GM19455 (cell line): Measurements from ENCODE around the gene VAMP2.
"Not testable (repeated sequence)": the region's sequence is repeated elsewhere in the genome, so short reads cannot be mapped to it uniquely, and the experiment has no call there.

Experiments
- ATAC-seq: cut with Tn5 transposase; IDR thresholded peaks from one replicate; pipeline ENCODE4 v1.9.1; 2021; ENCODE audit not compliant: unreplicated experiment

Gene VAMP2

DNA sequence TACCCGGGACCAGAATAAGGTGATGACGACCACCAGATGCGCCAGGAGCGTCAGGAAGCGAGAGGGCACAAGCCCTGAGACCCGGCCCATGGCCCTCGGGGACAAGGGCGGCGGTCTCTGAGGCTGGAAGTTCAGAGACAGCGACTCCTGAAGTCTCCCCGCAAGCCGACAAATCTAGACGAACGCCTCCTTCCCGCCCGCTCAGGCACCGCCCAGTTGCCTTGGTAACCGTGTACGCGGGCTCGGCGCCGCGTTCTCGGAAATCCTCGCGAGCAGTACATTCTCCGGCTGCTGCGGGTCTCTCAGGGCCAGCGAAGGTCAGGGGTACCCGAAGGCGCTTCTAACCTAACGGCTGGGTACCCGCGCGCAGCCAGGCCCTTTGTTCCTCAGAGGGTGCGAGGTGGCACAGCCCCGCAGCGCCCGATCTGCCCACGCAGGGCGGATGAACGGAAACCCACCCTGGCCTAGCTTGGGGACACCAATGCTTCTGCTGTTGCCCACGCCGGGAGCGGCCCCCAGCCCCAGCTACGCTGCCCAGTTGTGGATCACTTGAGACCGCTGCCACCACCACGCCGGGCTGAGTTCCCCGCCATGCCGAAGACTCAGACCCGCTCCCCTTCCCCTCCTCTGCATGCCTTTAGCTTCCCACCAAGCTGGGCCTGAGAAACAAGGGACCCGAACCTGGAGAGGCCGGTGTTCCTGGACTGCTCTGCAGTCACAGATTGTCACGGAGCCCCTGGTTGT, 13.6 kb upstream of the VAMP2 start, which contains the start of gene TMEM107:
TSS of gene TMEM107 (minus strand) at position 184 of the 744 bp plus-strand sequence. CDS start at position 90, 94 bp downstream.
- peak; percentile 39 for ATAC-seq

DNA sequence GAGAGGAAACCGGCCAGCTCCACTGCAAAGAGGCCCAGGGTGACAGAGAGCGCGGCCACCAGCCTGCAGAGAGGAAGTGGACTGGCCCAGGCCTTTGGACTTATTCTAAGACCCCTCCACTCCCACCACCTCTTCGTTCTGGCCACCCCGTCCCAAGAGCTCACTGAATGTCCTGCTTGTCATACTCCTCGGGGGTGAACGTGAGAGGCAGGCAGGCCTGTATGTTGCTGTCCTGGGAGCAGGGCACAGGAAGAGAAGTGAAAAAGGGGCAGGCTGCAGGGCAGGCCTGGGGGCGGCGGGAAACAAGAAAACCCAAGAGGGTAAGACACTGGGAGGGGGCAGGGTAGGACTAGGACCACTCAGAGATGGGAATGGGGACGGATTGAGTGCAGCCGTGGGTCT, 13.0 kb upstream of the VAMP2 start:
- ATAC-seq = no peak

GRCh38 chr17:8173871-8174322, 11.1 kb upstream of the VAMP2 start:
- ATAC-seq = no peak

- peak; percentile 67 for ATAC-seq
These were observed 10.5 kb upstream of the VAMP2 start for GRCh38 chr17:8173056-8173870.

DNA sequence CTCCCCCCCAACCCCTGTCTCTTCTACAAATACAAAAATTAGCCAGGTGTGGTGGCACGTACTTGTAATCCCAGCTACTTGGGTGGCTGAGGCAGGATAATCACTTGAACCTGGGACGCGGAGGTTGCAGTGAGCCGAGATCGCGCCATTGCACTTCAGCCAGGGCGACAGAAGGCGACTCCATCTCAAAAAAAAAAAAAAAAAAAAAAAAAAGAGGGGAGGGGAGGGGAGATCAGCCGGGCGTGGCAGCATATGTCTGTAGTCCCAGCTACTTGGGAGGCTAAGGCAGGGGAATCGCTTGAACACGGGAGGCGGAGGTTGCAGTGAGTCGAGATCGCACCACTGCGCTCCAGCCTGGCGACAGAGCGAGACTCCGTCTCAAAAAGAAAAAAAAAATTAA, 7.4 kb upstream of the VAMP2 start:
- ATAC-seq = not testable (repeated sequence)

- no peak for ATAC-seq
These were observed 4.8 kb upstream of the VAMP2 start for GRCh38 chr17:8167526-8167925.

GRCh38 chr17:8166731-8167130, 4.0 kb upstream of the VAMP2 start:
- no peak for ATAC-seq

GRCh38 chr17:8164815-8165131, 2.0 kb upstream of the VAMP2 start:
- ATAC-seq = no peak

DNA sequence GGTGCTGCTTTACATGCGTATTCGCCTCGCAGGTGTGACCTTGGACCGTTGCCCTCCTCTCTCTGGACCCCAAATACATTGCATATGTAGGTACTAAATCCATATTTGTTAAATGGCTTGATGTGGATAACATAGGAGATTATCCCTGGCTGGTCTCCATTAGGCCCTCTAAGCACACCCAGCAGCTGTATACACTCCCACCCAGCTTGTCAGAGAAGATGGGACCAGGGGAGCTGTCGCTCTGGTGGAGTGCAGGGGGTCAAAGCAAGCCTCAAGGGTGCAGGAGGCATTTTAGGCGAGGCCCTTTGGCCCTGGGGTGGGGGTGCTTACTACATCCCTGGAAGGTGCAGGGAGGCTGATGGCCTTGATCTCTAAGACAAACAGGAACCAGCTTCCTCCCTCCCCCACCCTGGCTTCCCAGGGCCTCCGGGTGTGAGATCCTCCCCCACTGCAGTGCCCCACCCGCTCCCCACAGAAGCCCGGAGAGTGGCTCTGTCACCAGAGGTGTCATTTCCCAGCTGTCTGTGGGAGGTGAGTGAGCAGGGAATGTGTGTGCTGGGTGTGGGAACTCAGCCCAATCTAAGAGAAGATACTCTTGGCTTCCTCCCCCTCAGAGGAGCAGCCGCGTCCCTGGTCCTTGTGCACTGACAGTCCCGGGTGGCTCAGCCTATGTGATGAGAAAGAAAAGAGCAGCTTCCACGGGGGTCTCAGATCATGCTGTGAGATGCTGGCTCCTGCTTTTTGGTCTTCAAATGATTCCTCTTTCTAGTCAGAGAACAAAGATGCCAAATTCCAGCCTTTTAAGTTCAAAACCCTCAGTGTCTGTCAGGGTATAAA, 1.4 kb upstream of the VAMP2 start:
- ATAC-seq = no peak

GRCh38 chr17:8162997-8163977, 539 bp upstream of the VAMP2 start:
- no peak for ATAC-seq

- ATAC-seq = no peak
These were observed 1.2 kb downstream of the VAMP2 start for GRCh38 chr17:8161289-8162232.

- ATAC-seq = no peak
These were observed 2.0 kb downstream of the VAMP2 start for GRCh38 chr17:8160741-8161221.

DNA sequence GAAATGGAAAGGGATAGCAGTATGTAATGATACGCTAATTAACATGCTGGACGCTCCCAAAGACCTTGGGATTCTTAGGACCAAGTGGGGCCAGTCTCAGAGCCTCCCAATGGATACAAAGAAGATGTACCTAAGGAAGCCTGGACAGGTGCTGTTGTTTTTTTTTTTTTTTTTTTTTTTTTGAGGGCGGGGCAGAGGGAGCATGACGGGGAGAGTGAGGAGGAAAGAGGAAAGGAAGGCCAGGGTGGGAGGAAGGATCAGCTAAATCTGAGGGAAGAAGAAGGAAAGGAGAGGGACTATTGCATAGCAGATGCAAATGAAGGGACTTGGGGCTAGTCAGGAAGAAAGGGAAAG, 2.5 kb downstream of the VAMP2 start:
- no peak for ATAC-seq

- no peak for ATAC-seq
These were observed 3.1 kb downstream of the VAMP2 start for GRCh38 chr17:8159459-8160223.

GRCh38 chr17:8159032-8159400, 3.7 kb downstream of the VAMP2 start:
- ATAC-seq = no peak

GRCh38 chr17:8158267-8159031, 4.3 kb downstream of the VAMP2 start:
- no peak for ATAC-seq

GRCh38 chr17:8156246-8156992, 6.3 kb downstream of the VAMP2 start:
- ATAC-seq = peak; percentile 76
